Measurements from ENCODE around the gene NYAP2.

GRCh38 chr2:225569995-225570394 lies 170.5 kb downstream of the NYAP2 start:
- TF ChIP-seq RAD21 (IDR thresholded peaks at IDR 0.05; ENCODE audit: low read depth) (no peak), YY1 (IDR thresholded peaks at IDR 0.05; ENCODE audit: low read depth) (no peak), TEAD4 (IDR thresholded peaks at IDR 0.05) (no peak), CREB1 (IDR thresholded peaks at IDR 0.05; ENCODE audit: low read depth) (no peak), MAX (IDR thresholded peaks at IDR 0.05) (no peak), NFIC (IDR thresholded peaks at IDR 0.05) (no peak), REST (IDR thresholded peaks at IDR 0.05; ENCODE audit: low read depth) (no peak), EP300 (IDR thresholded peaks at IDR 0.05; ENCODE audit: borderline replicate concordance) (no peak), TAF1 (IDR thresholded peaks at IDR 0.05; ENCODE audit: low read depth) (no peak), CEBPB (IDR thresholded peaks at IDR 0.05) (no peak), EGR1 (IDR thresholded peaks at IDR 0.05) (no peak), FOXM1 (IDR thresholded peaks at IDR 0.05; ENCODE audit: borderline replicate concordance, low read depth) (no peak), ZBTB7A (IDR thresholded peaks at IDR 0.05; ENCODE audit: low read depth) (no peak)

Measured in Ishikawa (cell line).